CD4-positive, alpha-beta T cell treated with Interleukin-12 subunit alpha and Interleukin-12 subunit beta, for 1 hour (primary cell): Measurements from ENCODE around the gene SETBP1.

Experiments used
- DNase-seq: peaks from one replicate; pipeline ENCODE4 v3.0.0-alpha.2; 2020

Gene SETBP1

GRCh38 chr18:44733069-44733753 lies 52.5 kb downstream of the SETBP1 start:
- DNase-seq: no peak

- no peak for DNase-seq
Measured at GRCh38 chr18:44733754-44734465, 53.2 kb downstream of the SETBP1 start.

GRCh38 chr18:44735096-44735495 lies 54.4 kb downstream of the SETBP1 start:
- DNase-seq: no peak

GRCh38 chr18:44736664-44737380 lies 56.1 kb downstream of the SETBP1 start:
- DNase-seq: no peak

- DNase-seq: no peak
Measured at GRCh38 chr18:44737623-44738022, 56.9 kb downstream of the SETBP1 start.

GRCh38 chr18:44740000-44740399 lies 59.3 kb downstream of the SETBP1 start:
- DNase-seq: no peak

- no peak for DNase-seq
Measured at GRCh38 chr18:44741085-44741484, 60.4 kb downstream of the SETBP1 start.

- no peak for DNase-seq
Measured at GRCh38 chr18:44741511-44741910, 60.8 kb downstream of the SETBP1 start.

GRCh38 chr18:44742126-44742525 lies 61.4 kb downstream of the SETBP1 start:
- DNase-seq: no peak

- DNase-seq: no peak
Measured at GRCh38 chr18:44742718-44743311, 62.1 kb downstream of the SETBP1 start.

GRCh38 chr18:44743631-44744030 lies 62.9 kb downstream of the SETBP1 start:
- no peak for DNase-seq

GRCh38 chr18:44744161-44745121 lies 63.8 kb downstream of the SETBP1 start:
- no peak for DNase-seq

GRCh38 chr18:44747157-44747556 lies 66.5 kb downstream of the SETBP1 start:
- DNase-seq: no peak

- no peak for DNase-seq
Measured at GRCh38 chr18:44748582-44748981, 67.9 kb downstream of the SETBP1 start.

GRCh38 chr18:44750774-44751173 lies 70.1 kb downstream of the SETBP1 start:
- no peak for DNase-seq

- DNase-seq: no peak
Measured at GRCh38 chr18:44754567-44754966, 73.9 kb downstream of the SETBP1 start.

- peak; percentile 28 for DNase-seq
Measured at GRCh38 chr18:44758861-44759631, 78.4 kb downstream of the SETBP1 start.

- DNase-seq: peak; percentile 3
Measured at GRCh38 chr18:44759925-44760342, 79.2 kb downstream of the SETBP1 start.

GRCh38 chr18:44761812-44762211 lies 81.1 kb downstream of the SETBP1 start:
- no peak for DNase-seq

- no peak for DNase-seq
Measured at GRCh38 chr18:44763327-44763726, 82.6 kb downstream of the SETBP1 start.

- no peak for DNase-seq
Measured at GRCh38 chr18:44764863-44765262, 84.2 kb downstream of the SETBP1 start.
